Neural progenitor cell (in vitro differentiated cells): ENCODE results near the gene RAB6B. TPM values are rescaled to one million over a fixed set of nuclear protein-coding genes. Genes with fewer than 3 reads are reported as not detected.

Experiments
- DNase-seq: peaks from one replicate; pipeline ENCODE4 v3.0.0-alpha.2; 2016; ENCODE audit warnings: low spot score
- H2AFZ ChIP-seq: fragments of 200-600 bp; sonication (generic); replicated peaks from 2 replicates; pipeline ENCODE4 v1.6.1; 2016; ENCODE audit warnings: antibody characterized with exemption
- H3F3A ChIP-seq: fragments of 200-600 bp; sonication (generic); 2 replicates; pipeline ENCODE4 v1.6.1; 2016; ENCODE audit warnings: antibody characterized with exemption, low read depth
- H3K27ac ChIP-seq: fragments of 200-600 bp; sonication (generic); 2 replicates; pipeline ENCODE4 v1.5.1; 2016; ENCODE audit warnings: mild to moderate bottlenecking
- H3K27me3 ChIP-seq: fragments of 200-600 bp; sonication (generic); 2 replicates; pipeline ENCODE4 v1.6.1; 2016; ENCODE audit warnings: mild to moderate bottlenecking, moderate library complexity
- H3K36me3 ChIP-seq: fragments of 200-600 bp; sonication (generic); 2 replicates; pipeline ENCODE4 v1.5.1; 2016
- H3K4me1 ChIP-seq: fragments of 200-600 bp; sonication (generic); 2 replicates; pipeline ENCODE4 v1.6.1; 2016; ENCODE audit warnings: mixed run types
- H3K4me2 ChIP-seq: fragments of 200-600 bp; sonication (generic); 2 replicates; pipeline ENCODE4 v1.6.1; 2016
- H3K4me3 ChIP-seq: fragments of 200-600 bp; sonication (generic); 2 replicates; pipeline ENCODE4 v1.5.1; 2016
- H3K79me2 ChIP-seq: fragments of 200-600 bp; sonication (generic); 2 replicates; pipeline ENCODE4 v1.6.1; 2016; ENCODE audit warnings: low read depth
- H3K9ac ChIP-seq: fragments of 200-600 bp; sonication (generic); 2 replicates; pipeline ENCODE4 v1.6.1; 2016
- H3K9me3 ChIP-seq: fragments of 200-600 bp; sonication (generic); 2 replicates; pipeline ENCODE4 v1.5.1; 2016; ENCODE audit warnings: low read depth
- H4K20me1 ChIP-seq: fragments of 200-600 bp; sonication (generic); 2 replicates; pipeline ENCODE4 v1.6.1; 2016; ENCODE audit warnings: low read depth
- H3K27ac Mint-ChIP-seq: 3 replicates; pipeline ENCODE4 v1.8.0; 2021; ENCODE audit warnings: mixed read lengths
- H3K27me3 Mint-ChIP-seq: 2 replicates; pipeline ENCODE4 v1.8.0; 2022; ENCODE audit warnings: low read depth, mild to moderate bottlenecking, inconsistent platforms, moderate library complexity, mixed read lengths; ENCODE audit not compliant: insufficient read depth
- H3K36me3 Mint-ChIP-seq: 3 replicates; pipeline ENCODE4 v1.8.0; 2021; ENCODE audit warnings: mixed read lengths
- H3K4me1 Mint-ChIP-seq: 3 replicates; pipeline ENCODE4 v1.8.0; 2021; ENCODE audit warnings: mixed read lengths
- H3K4me3 Mint-ChIP-seq: 3 replicates; pipeline ENCODE4 v1.8.0; 2021; ENCODE audit warnings: mild to moderate bottlenecking, moderate library complexity, mixed read lengths
- H3K9me3 Mint-ChIP-seq: 3 replicates; pipeline ENCODE4 v1.8.0; 2020; ENCODE audit warnings: mixed read lengths
- EZH2 ChIP-seq: fragments of 200-600 bp; sonication (generic); IDR thresholded peaks from 2 replicates; pipeline ENCODE4 v1.6.1; 2017; ENCODE audit warnings: antibody characterized with exemption, mild to moderate bottlenecking, moderate library complexity
- EZH2phosphoT487 ChIP-seq: fragments of 200-600 bp; sonication (generic); IDR thresholded peaks from 2 replicates; pipeline ENCODE4 v1.6.1; 2017; ENCODE audit warnings: antibody characterized with exemption
- total RNA-seq: library from RNA; depleted of rRNA; stranded (reverse); fragments of >200 nt; gene quantifications from 2 replicates; pipeline ENCODE4 v1.2.3, GENCODE V29; 2015; ENCODE audit warnings: low replicate concordance
- TF ChIP-seq, protein P1 (sequence below): fragments of 200-600 bp; sonication (generic); IDR thresholded peaks from 2 replicates; pipeline ENCODE4 v1.5.1; 2017; ENCODE audit warnings: antibody characterized with exemption, mild to moderate bottlenecking

RAB6B gene
- total RNA-seq, 1 donor from 2014 or later: 7.7 TPM

DNA sequence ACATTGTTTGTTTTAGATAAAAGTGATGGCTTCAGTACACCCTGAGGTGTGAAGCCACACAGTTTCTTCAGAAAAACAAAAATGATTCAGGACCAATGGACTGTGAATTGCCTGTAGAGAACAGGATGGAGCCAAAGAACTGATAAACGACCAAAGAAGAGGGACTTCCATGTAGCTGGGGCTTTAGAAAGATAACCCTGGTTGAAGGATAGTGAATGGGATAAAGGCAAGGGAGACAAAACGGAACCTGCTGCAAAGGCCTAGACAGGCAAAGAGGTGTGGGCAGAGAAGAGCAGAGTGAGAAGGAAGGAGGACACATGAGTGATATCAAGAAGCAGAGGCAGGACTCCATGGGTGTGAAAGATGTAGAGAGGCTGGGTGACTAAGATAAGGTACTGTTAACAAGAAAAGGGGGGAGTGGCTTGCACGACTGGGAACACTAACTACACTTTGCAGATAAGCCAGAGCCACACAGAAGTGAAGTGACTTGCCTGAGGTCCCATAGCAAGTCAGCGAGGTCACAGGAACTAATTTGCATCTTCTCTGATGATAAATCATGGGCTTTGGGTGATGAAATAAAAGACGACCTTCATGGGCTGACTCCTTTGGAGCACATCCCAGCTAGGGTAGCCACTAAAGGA is 44.3 kb downstream of the RAB6B start:
- Histone ChIP-seq H4K20me1 (no peaks in the 10 kb centered on the region), H3F3A (no peaks in the 10 kb centered on the region), H3K9ac (no peak overlapping the region), H3K4me3 (no peak overlapping the region), H3K79me2 (no peaks in the 10 kb centered on the region), H2AFZ (no peak overlapping the region), H3K27me3 (peaks cover 13% of the 10 kb centered on the region), H3K9me3 (no peaks in the 10 kb centered on the region), H3K36me3 (no peaks in the 10 kb centered on the region), H3K4me1 (no peaks in the 10 kb centered on the region), H3K4me2 (no peak overlapping the region), H3K27ac (no peak overlapping the region)
- Mint-ChIP-seq H3K4me1 (no peaks in the 10 kb centered on the region), H3K9me3 (no peaks in the 10 kb centered on the region), H3K4me3 (no peak overlapping the region), H3K27ac (no peak overlapping the region), H3K27me3 (peaks cover 5% of the 10 kb centered on the region), H3K36me3 (no peaks in the 10 kb centered on the region)
- no peak for TF ChIP-seq EZH2
- TF ChIP-seq EZH2phosphoT487: no peak
- TF ChIP-seq, protein P1, sequence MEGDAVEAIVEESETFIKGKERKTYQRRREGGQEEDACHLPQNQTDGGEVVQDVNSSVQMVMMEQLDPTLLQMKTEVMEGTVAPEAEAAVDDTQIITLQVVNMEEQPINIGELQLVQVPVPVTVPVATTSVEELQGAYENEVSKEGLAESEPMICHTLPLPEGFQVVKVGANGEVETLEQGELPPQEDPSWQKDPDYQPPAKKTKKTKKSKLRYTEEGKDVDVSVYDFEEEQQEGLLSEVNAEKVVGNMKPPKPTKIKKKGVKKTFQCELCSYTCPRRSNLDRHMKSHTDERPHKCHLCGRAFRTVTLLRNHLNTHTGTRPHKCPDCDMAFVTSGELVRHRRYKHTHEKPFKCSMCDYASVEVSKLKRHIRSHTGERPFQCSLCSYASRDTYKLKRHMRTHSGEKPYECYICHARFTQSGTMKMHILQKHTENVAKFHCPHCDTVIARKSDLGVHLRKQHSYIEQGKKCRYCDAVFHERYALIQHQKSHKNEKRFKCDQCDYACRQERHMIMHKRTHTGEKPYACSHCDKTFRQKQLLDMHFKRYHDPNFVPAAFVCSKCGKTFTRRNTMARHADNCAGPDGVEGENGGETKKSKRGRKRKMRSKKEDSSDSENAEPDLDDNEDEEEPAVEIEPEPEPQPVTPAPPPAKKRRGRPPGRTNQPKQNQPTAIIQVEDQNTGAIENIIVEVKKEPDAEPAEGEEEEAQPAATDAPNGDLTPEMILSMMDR: no peak
- DNase-seq: no peak

DNA sequence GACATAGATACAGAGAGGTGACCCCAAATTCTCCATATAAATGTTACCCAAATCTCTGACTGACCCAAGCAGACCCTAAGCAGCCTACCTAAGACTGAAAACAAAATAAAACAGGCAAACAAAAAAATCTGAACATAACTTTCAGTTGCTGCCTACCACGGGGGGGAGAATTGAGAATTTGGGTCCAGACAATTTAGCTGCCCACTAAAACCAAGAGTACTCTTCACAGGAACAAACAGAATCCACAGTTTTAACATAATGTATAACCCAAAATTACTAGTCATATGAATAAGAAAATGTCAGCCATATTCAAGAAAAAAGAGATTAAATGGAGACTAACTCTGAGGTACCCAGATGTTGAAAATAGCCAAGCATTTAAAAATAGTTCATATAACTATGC is 45.6 kb downstream of the RAB6B start:
- H3K4me1 ChIP-seq: peaks cover 6% of the 10 kb centered on the region
- Mint-ChIP-seq H3K27ac (no peak overlapping the region), H3K27me3 (peaks cover 5% of the 10 kb centered on the region), H3K4me3 (no peak overlapping the region), H3K36me3 (no peaks in the 10 kb centered on the region), H3K4me1 (peaks cover 2% of the 10 kb centered on the region), H3K9me3 (peaks cover 2% of the 10 kb centered on the region)
- H3K9me3 ChIP-seq: no peaks in the 10 kb centered on the region
- peaks cover under 1% of the 10 kb centered on the region for H4K20me1 ChIP-seq
- no peak overlapping the region for H2AFZ ChIP-seq
- TF ChIP-seq EZH2phosphoT487 (no peak), EZH2 (no peak)
- TF ChIP-seq, protein P1: no peak
- no peak overlapping the region for H3K27ac ChIP-seq
- H3K27me3 ChIP-seq: peaks cover 13% of the 10 kb centered on the region
- H3K36me3 ChIP-seq: no peaks in the 10 kb centered on the region
- H3K4me2 ChIP-seq: no peak overlapping the region
- H3K9ac ChIP-seq: no peak overlapping the region
- H3K4me3 ChIP-seq: no peak overlapping the region
- H3K79me2 ChIP-seq: no peaks in the 10 kb centered on the region
- H3F3A ChIP-seq: no peaks in the 10 kb centered on the region
- no peak for DNase-seq

DNA sequence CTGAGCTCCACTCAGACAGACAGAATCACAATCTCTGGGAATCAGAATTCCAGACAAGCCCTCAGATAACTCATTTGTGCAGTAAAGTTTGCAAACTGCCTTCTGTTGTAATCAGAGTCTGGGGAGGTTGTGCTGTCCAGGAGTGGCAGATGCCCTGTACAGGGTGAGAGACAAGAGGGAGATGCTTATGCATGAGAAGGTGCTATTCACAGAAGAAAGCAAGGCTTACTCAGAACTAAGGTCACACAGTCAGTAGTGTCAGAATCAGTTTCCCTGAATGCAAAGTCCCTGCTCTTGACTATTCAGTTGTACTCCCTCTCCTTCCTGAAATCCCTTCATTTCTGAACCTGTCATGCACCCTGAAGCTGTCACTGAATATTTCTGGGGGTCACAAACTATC is 46.3 kb downstream of the RAB6B start:
- peaks cover 7% of the 10 kb centered on the region for H4K20me1 ChIP-seq
- Mint-ChIP-seq H3K4me1 (peaks cover 6% of the 10 kb centered on the region), H3K27me3 (peaks cover 2% of the 10 kb centered on the region), H3K9me3 (peaks cover 2% of the 10 kb centered on the region), H3K27ac (no peak overlapping the region), H3K4me3 (no peak overlapping the region), H3K36me3 (no peaks in the 10 kb centered on the region)
- H3K9me3 ChIP-seq: no peaks in the 10 kb centered on the region
- H3F3A ChIP-seq: no peaks in the 10 kb centered on the region
- TF ChIP-seq, protein P1: no peak
- TF ChIP-seq EZH2phosphoT487 (no peak), EZH2 (no peak)
- H3K27ac ChIP-seq: no peak overlapping the region
- H3K4me2 ChIP-seq: no peak overlapping the region
- no peak overlapping the region for H2AFZ ChIP-seq
- H3K27me3 ChIP-seq: peaks cover 17% of the 10 kb centered on the region
- DNase-seq: no peak
- H3K9ac ChIP-seq: no peak overlapping the region
- H3K4me1 ChIP-seq: peaks cover 13% of the 10 kb centered on the region
- H3K4me3 ChIP-seq: no peak overlapping the region
- H3K79me2 ChIP-seq: no peaks in the 10 kb centered on the region
- no peaks in the 10 kb centered on the region for H3K36me3 ChIP-seq
